ENCODE data around the gene RIBC2. TPM values are rescaled to one million over a fixed set of nuclear protein-coding genes. Genes with fewer than 3 reads are reported as not detected.

RIBC2 gene
- polyA plus RNA-seq, 1 donor (not counting 4 experiments of a cell fraction or from before 2014, with no cell fraction given): 0.12 TPM

GRCh38 chr22:45418056-45418769 is 4.7 kb downstream of the RIBC2 start:
- FAIRE-seq: no peak
- Histone ChIP-seq H3K36me3 (ENCODE audit: control insufficient read depth in 2 of 2, extremely low read depth in 1 of 2, insufficient read depth in 2 of 2, low read length in 2 of 2) (no peaks in the 10 kb centered on the region), H3K4me2 (ENCODE audit: control insufficient read depth, extremely low read depth, insufficient read depth, low read depth, low read length) (no peak overlapping the region), H3K9ac (ENCODE audit: control insufficient read depth, extremely low read depth, insufficient read depth, low read length) (no peak overlapping the region), H3K27ac (ENCODE audit: control insufficient read depth, insufficient read depth, low read length) (no peak overlapping the region), H2AFZ (ENCODE audit: control insufficient read depth, low read length) (no peak overlapping the region), H3K27me3 (ENCODE audit: control insufficient read depth, extremely low read depth, insufficient read depth, low read length) (no peaks in the 10 kb centered on the region), H4K20me1 (ENCODE audit: control insufficient read depth, extremely low read depth, insufficient read depth, low read length) (no peaks in the 10 kb centered on the region), H3K4me1 (ENCODE audit: control insufficient read depth, extremely low read depth, insufficient read depth, low read length) (peaks cover 8% of the 10 kb centered on the region), H3K4me3 (ENCODE audit: control insufficient read depth in 2 of 3, extremely low read depth in 1 of 3, insufficient read depth in 2 of 3, low read depth in 1 of 3, low read length in 3 of 3) (no peak overlapping the region), H3K9me1 (ENCODE audit: control insufficient read depth, extremely low read depth, insufficient read depth, low read length) (no peaks in the 10 kb centered on the region), H3K79me2 (ENCODE audit: control insufficient read depth, insufficient read depth, low read length) (no peaks in the 10 kb centered on the region), H3K9me3 (ENCODE audit: control insufficient read depth, low read depth, low read length) (no peaks in the 10 kb centered on the region)
- DNase-seq (ENCODE audit: low read depth, low spot score): no peak
- no peak for TF ChIP-seq CTCF (optimal IDR thresholded peaks at IDR 0.05 in 1 of 3, IDR thresholded peaks at IDR 0.05 in 1 of 3, conservative IDR thresholded peaks at IDR 0.05 in 1 of 3; ENCODE audit: extremely low read depth in 1 of 3, insufficient read depth in 2 of 3, low read length in 3 of 3)
- no peak for TF ChIP-seq EZH2 (IDR thresholded peaks at IDR 0.05; ENCODE audit: low read length)
- dilution Hi-C loops (cut with MboI; ENCODE audit: extremely low pct_ligation_motif_present, low sequenced_read_pairs): no loop called here

DNA sequence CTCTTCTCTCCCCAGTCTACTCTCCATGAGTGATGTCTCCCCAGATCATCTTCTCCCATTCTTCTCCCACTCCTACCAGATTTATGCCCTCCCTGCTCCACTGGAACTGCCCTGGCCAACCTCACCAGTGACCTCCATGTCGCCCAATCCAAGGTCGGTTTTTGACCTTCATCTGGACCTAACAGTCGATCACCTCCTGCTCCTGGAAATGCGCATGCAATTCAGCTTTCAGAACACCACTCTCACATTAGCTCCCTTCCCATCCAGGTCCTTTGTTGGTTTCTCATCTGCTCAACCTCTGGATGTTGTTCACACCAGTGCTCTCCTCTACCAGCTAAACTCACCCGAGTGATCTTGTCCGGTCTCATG is 5.3 kb downstream of the RIBC2 start:
- Histone ChIP-seq H3K4me3 (ENCODE audit: control insufficient read depth in 2 of 3, extremely low read depth in 1 of 3, insufficient read depth in 2 of 3, low read depth in 1 of 3, low read length in 3 of 3) (no peak overlapping the region), H3K27me3 (ENCODE audit: control insufficient read depth, extremely low read depth, insufficient read depth, low read length) (no peaks in the 10 kb centered on the region), H3K4me2 (ENCODE audit: control insufficient read depth, extremely low read depth, insufficient read depth, low read depth, low read length) (no peak overlapping the region), H3K9me3 (ENCODE audit: control insufficient read depth, low read depth, low read length) (no peaks in the 10 kb centered on the region), H3K9me1 (ENCODE audit: control insufficient read depth, extremely low read depth, insufficient read depth, low read length) (no peaks in the 10 kb centered on the region), H3K27ac (ENCODE audit: control insufficient read depth, insufficient read depth, low read length) (no peak overlapping the region), H3K36me3 (ENCODE audit: control insufficient read depth in 2 of 2, extremely low read depth in 1 of 2, insufficient read depth in 2 of 2, low read length in 2 of 2) (no peaks in the 10 kb centered on the region), H4K20me1 (ENCODE audit: control insufficient read depth, extremely low read depth, insufficient read depth, low read length) (no peaks in the 10 kb centered on the region), H3K4me1 (ENCODE audit: control insufficient read depth, extremely low read depth, insufficient read depth, low read length) (peaks cover 4% of the 10 kb centered on the region), H3K9ac (ENCODE audit: control insufficient read depth, extremely low read depth, insufficient read depth, low read length) (no peak overlapping the region), H2AFZ (ENCODE audit: control insufficient read depth, low read length) (no peak overlapping the region), H3K79me2 (ENCODE audit: control insufficient read depth, insufficient read depth, low read length) (no peaks in the 10 kb centered on the region)
- dilution Hi-C loops (cut with MboI; ENCODE audit: extremely low pct_ligation_motif_present, low sequenced_read_pairs): no loop called here
- no peak for DNase-seq (ENCODE audit: low read depth, low spot score)
- no peak for FAIRE-seq
- TF ChIP-seq CTCF (optimal IDR thresholded peaks at IDR 0.05 in 1 of 3, IDR thresholded peaks at IDR 0.05 in 1 of 3, conservative IDR thresholded peaks at IDR 0.05 in 1 of 3; ENCODE audit: extremely low read depth in 1 of 3, insufficient read depth in 2 of 3, low read length in 3 of 3) (no peak), EZH2 (IDR thresholded peaks at IDR 0.05; ENCODE audit: low read length) (no peak)

All from keratinocyte (primary cell).